GM19328 (cell line): ENCODE results near the gene PCGF5.
"Not testable (repeated sequence)": the region's sequence is repeated elsewhere in the genome, so short reads cannot be mapped to it uniquely, and the experiment has no call there.

Experiments used
- ATAC-seq: cut with Tn5 transposase; IDR thresholded peaks from one replicate; pipeline ENCODE4 v1.9.1; 2021; ENCODE audit warnings: mild to moderate bottlenecking, moderate library complexity; ENCODE audit not compliant: unreplicated experiment

Gene PCGF5

GRCh38 chr10:91271886-91272285, 51.4 kb downstream of the PCGF5 start:
- no peak for ATAC-seq

GRCh38 chr10:91284486-91285090, 64.1 kb downstream of the PCGF5 start:
- ATAC-seq, result no peak

- no peak for ATAC-seq
Observed at GRCh38 chr10:91286572-91286971, 66.1 kb downstream of the PCGF5 start.

GRCh38 chr10:91287276-91287675, 66.8 kb downstream of the PCGF5 start:
- no peak for ATAC-seq

- no peak for ATAC-seq
Observed at GRCh38 chr10:91287912-91288311, 67.4 kb downstream of the PCGF5 start.

GRCh38 chr10:91289305-91289704, 68.8 kb downstream of the PCGF5 start:
- ATAC-seq, result no peak

- no peak for ATAC-seq
Observed at GRCh38 chr10:91290607-91291006, 70.1 kb downstream of the PCGF5 start.

GRCh38 chr10:91294134-91294906, 73.9 kb downstream of the PCGF5 start:
- ATAC-seq, result no peak

- ATAC-seq, result no peak
Observed at GRCh38 chr10:91295346-91295745, 74.9 kb downstream of the PCGF5 start.

- no peak for ATAC-seq
Observed at GRCh38 chr10:91296471-91296870, 76.0 kb downstream of the PCGF5 start.

- peak; percentile 87 for ATAC-seq
Observed at GRCh38 chr10:91298224-91298871, 77.9 kb downstream of the PCGF5 start.

GRCh38 chr10:91299999-91300575, 79.6 kb downstream of the PCGF5 start:
- no peak for ATAC-seq

GRCh38 chr10:91302946-91303345, 82.5 kb downstream of the PCGF5 start:
- not testable (repeated sequence) for ATAC-seq

- not testable (repeated sequence) for ATAC-seq
Observed at GRCh38 chr10:91305979-91306378, 85.5 kb downstream of the PCGF5 start.

GRCh38 chr10:91307489-91307888, 87.0 kb downstream of the PCGF5 start:
- no peak for ATAC-seq

- ATAC-seq, result no peak
Observed at GRCh38 chr10:91309711-91310110, 89.2 kb downstream of the PCGF5 start.

GRCh38 chr10:91311601-91312381, 91.3 kb downstream of the PCGF5 start:
- no peak for ATAC-seq

GRCh38 chr10:91312382-91312733, 91.9 kb downstream of the PCGF5 start:
- ATAC-seq, result no peak

- ATAC-seq, result no peak
Observed at GRCh38 chr10:91313796-91314485, 93.5 kb downstream of the PCGF5 start.

GRCh38 chr10:91316486-91316885, 96.0 kb downstream of the PCGF5 start:
- no peak for ATAC-seq
